ENCODE measurements around the gene CCDC73. TPM values are rescaled to one million over a fixed set of nuclear protein-coding genes. Genes with fewer than 3 reads are reported as not detected.
A peak's percentile ranks its signal among the peaks of the same experiment; 100 is the strongest.

The CCDC73 gene
- total and polyA plus RNA-seq, 10 of the 15 experiments (the other 5 are each of a cell fraction or from before 2014, with no cell fraction given): 0.05 to 0.57 (median 0.14) TPM

DNA sequence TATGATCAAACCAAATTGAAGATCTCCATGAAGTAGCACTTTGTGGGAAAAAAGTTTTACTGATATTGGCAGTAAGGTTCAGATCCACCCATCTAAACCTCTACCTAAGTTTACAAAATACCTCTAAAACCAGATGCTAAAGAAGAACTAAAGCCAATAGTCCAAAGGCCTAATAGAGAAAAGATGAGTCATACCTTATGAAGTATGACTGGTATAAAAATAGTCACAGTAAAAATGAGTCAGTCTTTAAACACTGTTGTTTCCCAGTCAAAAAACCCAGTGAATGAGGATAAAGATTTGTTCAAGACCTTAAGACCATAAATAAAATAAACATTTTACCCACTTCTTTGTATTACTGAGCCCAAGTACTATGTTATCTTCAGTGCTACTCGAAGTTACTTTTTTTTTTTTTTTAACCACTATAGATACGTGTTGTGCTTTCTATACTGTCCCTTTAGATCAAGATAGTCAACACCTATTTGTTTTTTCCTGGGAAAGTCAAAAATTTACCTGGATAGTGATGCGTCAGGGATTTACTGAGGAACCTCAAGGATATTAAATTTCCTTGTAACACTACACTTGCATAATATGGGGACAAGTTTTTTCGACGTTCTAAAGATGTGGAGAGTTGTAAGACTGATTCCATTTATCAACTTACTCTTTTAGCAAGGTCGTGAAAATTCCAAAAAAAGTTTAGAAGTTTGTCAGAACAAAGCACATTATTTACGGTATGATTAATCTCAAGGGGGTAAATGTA lies 87.3 kb downstream of the CCDC73 start (continued):
- TF ChIP-seq, protein P1, sequence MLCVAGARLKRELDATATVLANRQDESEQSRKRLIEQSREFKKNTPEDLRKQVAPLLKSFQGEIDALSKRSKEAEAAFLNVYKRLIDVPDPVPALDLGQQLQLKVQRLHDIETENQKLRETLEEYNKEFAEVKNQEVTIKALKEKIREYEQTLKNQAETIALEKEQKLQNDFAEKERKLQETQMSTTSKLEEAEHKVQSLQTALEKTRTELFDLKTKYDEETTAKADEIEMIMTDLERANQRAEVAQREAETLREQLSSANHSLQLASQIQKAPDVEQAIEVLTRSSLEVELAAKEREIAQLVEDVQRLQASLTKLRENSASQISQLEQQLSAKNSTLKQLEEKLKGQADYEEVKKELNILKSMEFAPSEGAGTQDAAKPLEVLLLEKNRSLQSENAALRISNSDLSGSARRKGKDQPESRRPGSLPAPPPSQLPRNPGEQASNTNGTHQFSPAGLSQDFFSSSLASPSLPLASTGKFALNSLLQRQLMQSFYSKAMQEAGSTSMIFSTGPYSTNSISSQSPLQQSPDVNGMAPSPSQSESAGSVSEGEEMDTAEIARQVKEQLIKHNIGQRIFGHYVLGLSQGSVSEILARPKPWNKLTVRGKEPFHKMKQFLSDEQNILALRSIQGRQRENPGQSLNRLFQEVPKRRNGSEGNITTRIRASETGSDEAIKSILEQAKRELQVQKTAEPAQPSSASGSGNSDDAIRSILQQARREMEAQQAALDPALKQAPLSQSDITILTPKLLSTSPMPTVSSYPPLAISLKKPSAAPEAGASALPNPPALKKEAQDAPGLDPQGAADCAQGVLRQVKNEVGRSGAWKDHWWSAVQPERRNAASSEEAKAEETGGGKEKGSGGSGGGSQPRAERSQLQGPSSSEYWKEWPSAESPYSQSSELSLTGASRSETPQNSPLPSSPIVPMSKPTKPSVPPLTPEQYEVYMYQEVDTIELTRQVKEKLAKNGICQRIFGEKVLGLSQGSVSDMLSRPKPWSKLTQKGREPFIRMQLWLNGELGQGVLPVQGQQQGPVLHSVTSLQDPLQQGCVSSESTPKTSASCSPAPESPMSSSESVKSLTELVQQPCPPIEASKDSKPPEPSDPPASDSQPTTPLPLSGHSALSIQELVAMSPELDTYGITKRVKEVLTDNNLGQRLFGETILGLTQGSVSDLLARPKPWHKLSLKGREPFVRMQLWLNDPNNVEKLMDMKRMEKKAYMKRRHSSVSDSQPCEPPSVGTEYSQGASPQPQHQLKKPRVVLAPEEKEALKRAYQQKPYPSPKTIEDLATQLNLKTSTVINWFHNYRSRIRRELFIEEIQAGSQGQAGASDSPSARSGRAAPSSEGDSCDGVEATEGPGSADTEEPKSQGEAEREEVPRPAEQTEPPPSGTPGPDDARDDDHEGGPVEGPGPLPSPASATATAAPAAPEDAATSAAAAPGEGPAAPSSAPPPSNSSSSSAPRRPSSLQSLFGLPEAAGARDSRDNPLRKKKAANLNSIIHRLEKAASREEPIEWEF (IDR thresholded peaks at IDR 0.05; ENCODE audit: insufficient replicate concordance, low read depth, low read length): no peak
- TF ChIP-seq BRCA1 (IDR thresholded peaks at IDR 0.05; ENCODE audit: low read depth, low read length) (no peak), STAT3 (IDR thresholded peaks at IDR 0.05; ENCODE audit: low read depth, low read length) (no peak), MEF2A (IDR thresholded peaks at IDR 0.05; ENCODE audit: insufficient read depth, low read depth, low read length) (peak; percentile 78), KDM1A (IDR thresholded peaks at IDR 0.05; ENCODE audit: borderline replicate concordance) (no peak), MTA3 (IDR thresholded peaks at IDR 0.05; ENCODE audit: borderline replicate concordance, low read length) (no peak), LARP7 (IDR thresholded peaks at IDR 0.05) (no peak), KLF5 (IDR thresholded peaks at IDR 0.05; ENCODE audit: partially characterized antibody) (no peak), SMAD1 (IDR thresholded peaks at IDR 0.05; ENCODE audit: low read depth, partially characterized antibody) (no peak), SIX5 (IDR thresholded peaks at IDR 0.05; ENCODE audit: low read depth, low read length, severe bottlenecking) (peak; percentile 15), SREBF2 (IDR thresholded peaks at IDR 0.05; ENCODE audit: low read length) (no peak), USF1 (IDR thresholded peaks at IDR 0.05; ENCODE audit: borderline replicate concordance, extremely low read length, insufficient read depth, low read depth, low read length) (no peak), NFIC (IDR thresholded peaks at IDR 0.05; ENCODE audit: low read depth, low read length) (peak; percentile 74; the same call in 1 of the 2 replicates), ASH2L (IDR thresholded peaks at IDR 0.05; ENCODE audit: borderline replicate concordance, low read depth) (no peak)
- TF ChIP-seq, protein P2, sequence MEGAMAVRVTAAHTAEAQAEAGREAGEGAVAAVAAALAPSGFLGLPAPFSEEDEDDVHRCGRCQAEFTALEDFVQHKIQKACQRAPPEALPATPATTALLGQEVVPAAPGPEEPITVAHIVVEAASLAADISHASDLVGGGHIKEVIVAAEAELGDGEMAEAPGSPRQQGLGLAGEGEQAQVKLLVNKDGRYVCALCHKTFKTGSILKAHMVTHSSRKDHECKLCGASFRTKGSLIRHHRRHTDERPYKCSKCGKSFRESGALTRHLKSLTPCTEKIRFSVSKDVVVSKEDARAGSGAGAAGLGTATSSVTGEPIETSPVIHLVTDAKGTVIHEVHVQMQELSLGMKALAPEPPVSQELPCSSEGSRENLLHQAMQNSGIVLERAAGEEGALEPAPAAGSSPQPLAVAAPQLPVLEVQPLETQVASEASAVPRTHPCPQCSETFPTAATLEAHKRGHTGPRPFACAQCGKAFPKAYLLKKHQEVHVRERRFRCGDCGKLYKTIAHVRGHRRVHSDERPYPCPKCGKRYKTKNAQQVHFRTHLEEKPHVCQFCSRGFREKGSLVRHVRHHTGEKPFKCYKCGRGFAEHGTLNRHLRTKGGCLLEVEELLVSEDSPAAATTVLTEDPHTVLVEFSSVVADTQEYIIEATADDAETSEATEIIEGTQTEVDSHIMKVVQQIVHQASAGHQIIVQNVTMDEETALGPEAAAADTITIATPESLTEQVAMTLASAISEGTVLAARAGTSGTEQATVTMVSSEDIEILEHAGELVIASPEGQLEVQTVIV (IDR thresholded peaks at IDR 0.05; ENCODE audit: borderline replicate concordance, partially characterized antibody): no peak
- TF ChIP-seq, protein P3, sequence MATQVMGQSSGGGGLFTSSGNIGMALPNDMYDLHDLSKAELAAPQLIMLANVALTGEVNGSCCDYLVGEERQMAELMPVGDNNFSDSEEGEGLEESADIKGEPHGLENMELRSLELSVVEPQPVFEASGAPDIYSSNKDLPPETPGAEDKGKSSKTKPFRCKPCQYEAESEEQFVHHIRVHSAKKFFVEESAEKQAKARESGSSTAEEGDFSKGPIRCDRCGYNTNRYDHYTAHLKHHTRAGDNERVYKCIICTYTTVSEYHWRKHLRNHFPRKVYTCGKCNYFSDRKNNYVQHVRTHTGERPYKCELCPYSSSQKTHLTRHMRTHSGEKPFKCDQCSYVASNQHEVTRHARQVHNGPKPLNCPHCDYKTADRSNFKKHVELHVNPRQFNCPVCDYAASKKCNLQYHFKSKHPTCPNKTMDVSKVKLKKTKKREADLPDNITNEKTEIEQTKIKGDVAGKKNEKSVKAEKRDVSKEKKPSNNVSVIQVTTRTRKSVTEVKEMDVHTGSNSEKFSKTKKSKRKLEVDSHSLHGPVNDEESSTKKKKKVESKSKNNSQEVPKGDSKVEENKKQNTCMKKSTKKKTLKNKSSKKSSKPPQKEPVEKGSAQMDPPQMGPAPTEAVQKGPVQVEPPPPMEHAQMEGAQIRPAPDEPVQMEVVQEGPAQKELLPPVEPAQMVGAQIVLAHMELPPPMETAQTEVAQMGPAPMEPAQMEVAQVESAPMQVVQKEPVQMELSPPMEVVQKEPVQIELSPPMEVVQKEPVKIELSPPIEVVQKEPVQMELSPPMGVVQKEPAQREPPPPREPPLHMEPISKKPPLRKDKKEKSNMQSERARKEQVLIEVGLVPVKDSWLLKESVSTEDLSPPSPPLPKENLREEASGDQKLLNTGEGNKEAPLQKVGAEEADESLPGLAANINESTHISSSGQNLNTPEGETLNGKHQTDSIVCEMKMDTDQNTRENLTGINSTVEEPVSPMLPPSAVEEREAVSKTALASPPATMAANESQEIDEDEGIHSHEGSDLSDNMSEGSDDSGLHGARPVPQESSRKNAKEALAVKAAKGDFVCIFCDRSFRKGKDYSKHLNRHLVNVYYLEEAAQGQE (IDR thresholded peaks at IDR 0.05; ENCODE audit: low read depth, low read length): no peak

Data from GM12878 (cell line).